Measurements from ENCODE around the gene COL25A1. TPM values are rescaled to one million over a fixed set of nuclear protein-coding genes. Genes with fewer than 3 reads are reported as not detected.

COL25A1 gene
- total RNA-seq, 1 experiment from 2014 or later, result not detected

- Histone ChIP-seq H3K36me3 (ENCODE audit: control insufficient read depth, insufficient read depth, low read length) (no peaks in the 10 kb centered on the region; the same call in 1 of the 2 replicates), H3K4me1 (ENCODE audit: control insufficient read depth, insufficient read depth, low read length) (no peaks in the 10 kb centered on the region), H3K9me3 (ENCODE audit: control insufficient read depth, insufficient read depth, low read depth, low read length) (no peaks in the 10 kb centered on the region), H3K27ac (ENCODE audit: low read length) (no peak overlapping the region), H3K27me3 (ENCODE audit: control insufficient read depth, insufficient read depth, low read length) (no peaks in the 10 kb centered on the region), H3K4me3 (ENCODE audit: low read depth in 2 of 2, low read length in 2 of 2) (no peak overlapping the region)
- TF ChIP-seq SIN3A (IDR thresholded peaks at IDR 0.05; ENCODE audit: borderline replicate concordance, insufficient read depth, low read depth, low read length) (no peak), CTCF (IDR thresholded peaks at IDR 0.05) (no peak), TCF7L2 (IDR thresholded peaks at IDR 0.05; ENCODE audit: low read depth, low read length) (no peak), REST (IDR thresholded peaks at IDR 0.05; ENCODE audit: insufficient read depth in 1 of 2, low read depth in 2 of 2, low read length in 1 of 2) (no peak), POLR2AphosphoS5 (IDR thresholded peaks at IDR 0.05; ENCODE audit: low read depth, low read length) (no peak)
- BruUV-seq (replicated peaks), result no TSS peak
- DNase-seq (ENCODE audit: low read depth, low spot score), result no peak
- intact Hi-C loops (cut with micrococcal nuclease; ENCODE audit: unreplicated experiment), result no loop called here
- in situ Hi-C loops (cut with HindIII; ENCODE audit: low pct_unique_long_range_greater_than_20kb, low sequenced_read_pairs), result no loop called here
- ChIA-PET POLR2A (no interaction called here), CTCF (no interaction called here)
- no peak for ATAC-seq
Measured at GRCh38 chr4:108906866-108907367, 395.5 kb downstream of the COL25A1 start.

GRCh38 chr4:108906006-108906405, 396.5 kb downstream of the COL25A1 start:
- Histone ChIP-seq H3K4me3 (ENCODE audit: low read depth in 2 of 2, low read length in 2 of 2) (no peak overlapping the region), H3K9me3 (ENCODE audit: control insufficient read depth, insufficient read depth, low read depth, low read length) (no peaks in the 10 kb centered on the region), H3K27ac (ENCODE audit: low read length) (no peak overlapping the region), H3K27me3 (ENCODE audit: control insufficient read depth, insufficient read depth, low read length) (no peaks in the 10 kb centered on the region), H3K4me1 (ENCODE audit: control insufficient read depth, insufficient read depth, low read length) (no peaks in the 10 kb centered on the region), H3K36me3 (ENCODE audit: control insufficient read depth, insufficient read depth, low read length) (no peaks in the 10 kb centered on the region; the same call in 1 of the 2 replicates)
- TF ChIP-seq SIN3A (IDR thresholded peaks at IDR 0.05; ENCODE audit: borderline replicate concordance, insufficient read depth, low read depth, low read length), result no peak
- no peak for TF ChIP-seq POLR2AphosphoS5 (IDR thresholded peaks at IDR 0.05; ENCODE audit: low read depth, low read length)
- TF ChIP-seq REST (IDR thresholded peaks at IDR 0.05; ENCODE audit: insufficient read depth in 1 of 2, low read depth in 2 of 2, low read length in 1 of 2), result no peak
- TF ChIP-seq TCF7L2 (IDR thresholded peaks at IDR 0.05; ENCODE audit: low read depth, low read length), result no peak
- TF ChIP-seq CTCF (IDR thresholded peaks at IDR 0.05), result no peak
- intact Hi-C loops (cut with micrococcal nuclease; ENCODE audit: unreplicated experiment), result no loop called here
- POLR2A ChIA-PET, result no interaction called here
- DNase-seq (ENCODE audit: low read depth, low spot score) (no peak), ATAC-seq (no peak)
- BruUV-seq (replicated peaks), result no TSS peak
- in situ Hi-C loops (cut with HindIII; ENCODE audit: low pct_unique_long_range_greater_than_20kb, low sequenced_read_pairs), result no loop called here
- CTCF ChIA-PET, result no interaction called here

Data from Panc1 (cell line).